Esophagus squamous epithelium (tissue), 5 donors: ENCODE results near the gene PNRC1. TPM values are rescaled to one million over a fixed set of nuclear protein-coding genes. Genes with fewer than 3 reads are reported as not detected.
"Not testable (repeated sequence)": the region's sequence is repeated elsewhere in the genome, so short reads cannot be mapped to it uniquely, and the experiment has no call there.

Experiments
- DNase-seq: peaks from one replicate; lab custom pipeline; 2025; lab: John Stamatoyannopoulos, UW
- H3K27ac ChIP-seq, 4 donors: fragments of 200-600 bp; sonication (generic); one replicate each; pipeline ENCODE4 v1.5.1; 2016 to 2019; ENCODE audit warnings: mild to moderate bottlenecking in 1 of 4
- H3K27me3 ChIP-seq, 4 donors: fragments of 200-600 bp; sonication (generic); 1 replicate in 3 of 4; 2 replicates in 1 of 4; pipeline versions ENCODE4 v1.5.1 to v1.6.0; 2017 to 2021; ENCODE audit warnings: antibody characterized with exemption in 1 of 4
- H3K36me3 ChIP-seq, 3 donors: fragments of 200-600 bp; sonication (generic); one replicate each; pipeline ENCODE4 v1.5.1; 2016 to 2019
- H3K4me1 ChIP-seq, 3 donors: fragments of 200-600 bp; sonication (generic); one replicate each; pipeline ENCODE4 v1.5.1; 2017 to 2019
- H3K4me3 ChIP-seq, 4 donors: fragments of 200-600 bp; sonication (generic); 1 replicate in 3 of 4; 2 replicates in 1 of 4; pipeline ENCODE4 v1.5.1; 2016 to 2019; ENCODE audit warnings: mild to moderate bottlenecking in 2 of 4, moderate library complexity in 1 of 4
- H3K9me3 ChIP-seq, 3 donors: fragments of 200-600 bp; sonication (generic); one replicate each; pipeline ENCODE4 v1.5.1; 2016 to 2019
- POLR2A ChIP-seq, 4 donors: fragments of 450-650 bp; IDR thresholded peaks; one replicate each; pipeline ENCODE4 v1.6.1; 2017; ENCODE audit warnings: antibody characterized with exemption in 4 of 4, mild to moderate bottlenecking in 4 of 4, moderate library complexity in 3 of 4
- WGBS, 2 donors: methylation state at CpG; one replicate each; pipeline ENCODE4 v1.1.5; 2018; 5-methylcytosine and 5-hydroxymethylcytosine counted together
- intact Hi-C: fragments of 100-400 bp; cut with DNase I; formaldehyde crosslinking; loops from one replicate; pipeline ENCODE4 v1.15.0; 2022
- total RNA-seq, 4 donors: library from RNA; depleted of rRNA; stranded (reverse); fragments of >200 nt; gene quantifications; one replicate each; pipeline ENCODE4 v1.1.0, GENCODE V29; 2016
- TF ChIP-seq, protein P1 (sequence below), 6 experiments: fragments of 450-650 bp in 4 of 6; fragments of 200-600 bp in 2 of 6; sonication (generic) in 2 of 6; IDR thresholded peaks; one replicate each; pipeline ENCODE4 v1.5.1; 2016 to 2019; ENCODE audit warnings: antibody characterized with exemption in 6 of 6, mild to moderate bottlenecking in 4 of 6, moderate library complexity in 4 of 6
- donor health status: DM: yes; HTN: yes; CAD: no.

The PNRC1 gene
- total RNA-seq, 4 donors from 2014 or later: 55.0 to 168 (median 85.4) TPM

DNA sequence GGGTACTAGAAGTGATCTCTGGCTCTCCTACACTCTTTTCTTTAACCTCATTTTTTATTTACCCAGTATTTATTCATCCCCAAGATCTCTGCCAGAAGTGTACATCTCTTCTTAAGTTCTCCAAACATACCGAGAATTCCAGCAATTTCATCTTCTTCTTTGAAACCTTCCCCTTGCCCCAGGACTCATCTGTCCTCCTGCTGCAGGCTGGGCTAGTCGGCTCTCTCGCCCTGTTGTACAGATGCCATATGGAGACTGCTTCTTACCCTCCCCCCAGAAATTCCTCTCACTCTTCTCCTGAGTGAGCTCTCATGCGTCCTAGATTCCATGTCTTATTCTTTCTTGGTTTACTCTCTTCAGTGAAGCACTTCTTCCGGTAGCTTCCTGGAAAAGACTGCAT is 21.9 kb upstream of the PNRC1 start:
- no peak for DNase-seq
- Histone ChIP-seq H3K27ac (no peak overlapping the region), H3K4me1 (no peaks in the 10 kb centered on the region), H3K36me3 (no peaks in the 10 kb centered on the region), H3K4me3 (no peak overlapping the region), H3K27me3 (no peaks in the 10 kb centered on the region), H3K9me3 (no peaks in the 10 kb centered on the region)
- 59 to 67% methylated on average over 5 of the region's 5 CpGs for WGBS, 2 donors
- intact Hi-C loops: no loop called here
- TF ChIP-seq, protein P1, sequence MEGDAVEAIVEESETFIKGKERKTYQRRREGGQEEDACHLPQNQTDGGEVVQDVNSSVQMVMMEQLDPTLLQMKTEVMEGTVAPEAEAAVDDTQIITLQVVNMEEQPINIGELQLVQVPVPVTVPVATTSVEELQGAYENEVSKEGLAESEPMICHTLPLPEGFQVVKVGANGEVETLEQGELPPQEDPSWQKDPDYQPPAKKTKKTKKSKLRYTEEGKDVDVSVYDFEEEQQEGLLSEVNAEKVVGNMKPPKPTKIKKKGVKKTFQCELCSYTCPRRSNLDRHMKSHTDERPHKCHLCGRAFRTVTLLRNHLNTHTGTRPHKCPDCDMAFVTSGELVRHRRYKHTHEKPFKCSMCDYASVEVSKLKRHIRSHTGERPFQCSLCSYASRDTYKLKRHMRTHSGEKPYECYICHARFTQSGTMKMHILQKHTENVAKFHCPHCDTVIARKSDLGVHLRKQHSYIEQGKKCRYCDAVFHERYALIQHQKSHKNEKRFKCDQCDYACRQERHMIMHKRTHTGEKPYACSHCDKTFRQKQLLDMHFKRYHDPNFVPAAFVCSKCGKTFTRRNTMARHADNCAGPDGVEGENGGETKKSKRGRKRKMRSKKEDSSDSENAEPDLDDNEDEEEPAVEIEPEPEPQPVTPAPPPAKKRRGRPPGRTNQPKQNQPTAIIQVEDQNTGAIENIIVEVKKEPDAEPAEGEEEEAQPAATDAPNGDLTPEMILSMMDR (IDR thresholded peaks at IDR 0.05): no peak
- TF ChIP-seq POLR2A (IDR thresholded peaks at IDR 0.05): no peak

DNA sequence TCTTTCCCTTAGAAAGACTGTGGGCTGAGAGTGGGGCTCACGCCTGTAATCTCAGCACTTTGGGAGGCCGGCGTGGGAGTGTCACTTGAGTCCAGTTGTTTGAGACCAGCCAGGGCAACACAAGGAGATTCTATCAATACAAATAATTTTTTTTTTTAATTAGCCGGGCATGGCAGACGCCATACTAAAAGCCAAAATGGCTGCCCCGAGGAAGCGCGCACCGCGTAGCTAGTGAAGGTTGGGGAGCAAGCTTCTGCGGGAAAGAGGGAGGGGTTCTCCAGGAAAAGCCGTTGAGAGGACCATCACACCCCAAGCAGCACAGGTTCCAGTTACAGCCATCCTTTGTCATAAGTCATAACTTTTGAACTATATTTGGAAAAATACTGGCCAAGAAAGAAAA is 21.3 kb upstream of the PNRC1 start:
- DNase-seq: no peak
- no peaks in the 10 kb centered on the region for H3K4me1 ChIP-seq
- H3K27ac ChIP-seq: no peak overlapping the region
- H3K27me3 ChIP-seq: no peaks in the 10 kb centered on the region
- intact Hi-C loops: no loop called here
- TF ChIP-seq POLR2A (IDR thresholded peaks at IDR 0.05): no peak
- TF ChIP-seq, protein P1 (IDR thresholded peaks at IDR 0.05): no peak
- H3K36me3 ChIP-seq: no peaks in the 10 kb centered on the region
- no peaks in the 10 kb centered on the region for H3K9me3 ChIP-seq
- no peak overlapping the region for H3K4me3 ChIP-seq
- 93 to 98% methylated on average over 12 of the region's 12 CpGs for WGBS, 2 donors

DNA sequence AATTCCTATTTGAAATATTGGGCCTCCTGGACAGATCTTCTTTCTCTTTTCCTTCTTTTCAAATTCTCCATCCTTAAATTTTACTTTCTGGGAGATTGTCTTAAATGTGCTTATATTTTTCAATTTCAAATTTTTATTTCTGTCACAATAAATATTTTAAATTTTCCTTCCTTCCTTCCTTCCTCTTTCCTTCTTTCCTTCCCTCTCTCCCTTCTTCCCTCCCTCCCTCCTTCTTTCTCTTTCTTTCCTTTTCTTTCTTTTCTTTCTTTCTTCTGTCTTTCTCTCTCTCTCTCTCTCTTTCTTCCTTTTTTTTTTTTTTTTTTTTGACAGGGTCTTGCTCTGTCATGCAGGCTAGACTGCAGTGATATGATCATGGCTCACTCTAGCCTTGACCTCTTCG is 16.7 kb upstream of the PNRC1 start:
- DNase-seq: no peak
- Histone ChIP-seq H3K9me3 (no peaks in the 10 kb centered on the region), H3K27me3 (no peaks in the 10 kb centered on the region), H3K4me3 (no peak overlapping the region), H3K27ac (no peak overlapping the region), H3K36me3 (no peaks in the 10 kb centered on the region), H3K4me1 (peaks cover 0 to 14% (median 4%) of the 10 kb centered on the region in 3 donors)
- TF ChIP-seq POLR2A (IDR thresholded peaks at IDR 0.05): no peak
- TF ChIP-seq, protein P1 (IDR thresholded peaks at IDR 0.05): no peak
- 100% methylated on average over 1 of the region's 1 CpG for WGBS, 2 donors
- intact Hi-C loops: no loop called here

DNA sequence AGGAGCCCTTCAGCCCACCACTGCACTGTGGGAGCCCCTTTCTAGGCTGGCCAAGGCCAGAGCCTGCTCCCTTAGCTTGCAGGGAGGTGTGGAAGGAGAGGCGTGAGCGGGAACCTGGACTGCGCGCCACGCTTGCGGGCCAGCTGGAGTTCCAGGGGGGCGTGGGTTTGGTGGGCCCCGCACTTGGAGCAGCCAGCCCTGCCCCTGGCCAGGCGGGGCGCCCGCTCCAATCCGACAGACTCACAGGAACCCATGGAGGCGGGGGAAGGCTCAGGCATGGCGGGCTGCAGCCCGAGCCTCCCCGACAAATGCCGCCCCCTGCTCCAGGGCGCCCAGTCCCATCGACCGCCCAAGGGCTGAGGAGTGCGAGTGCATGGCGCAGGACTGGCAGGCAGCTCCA is 15.6 kb upstream of the PNRC1 start:
- H3K36me3 ChIP-seq, intact Hi-C loops, H3K27ac ChIP-seq, H3K4me3 ChIP-seq, DNase-seq, H3K9me3 ChIP-seq, H3K27me3 ChIP-seq: not testable (repeated sequence)
- peaks cover 0 to 14% (median 4%) of the 10 kb centered on the region in 3 donors for H3K4me1 ChIP-seq
- 100% methylated on average over 1 of the region's 22 CpGs; no CpG with 5 or more reads in 1 of the 2 donors for WGBS, 2 donors

DNA sequence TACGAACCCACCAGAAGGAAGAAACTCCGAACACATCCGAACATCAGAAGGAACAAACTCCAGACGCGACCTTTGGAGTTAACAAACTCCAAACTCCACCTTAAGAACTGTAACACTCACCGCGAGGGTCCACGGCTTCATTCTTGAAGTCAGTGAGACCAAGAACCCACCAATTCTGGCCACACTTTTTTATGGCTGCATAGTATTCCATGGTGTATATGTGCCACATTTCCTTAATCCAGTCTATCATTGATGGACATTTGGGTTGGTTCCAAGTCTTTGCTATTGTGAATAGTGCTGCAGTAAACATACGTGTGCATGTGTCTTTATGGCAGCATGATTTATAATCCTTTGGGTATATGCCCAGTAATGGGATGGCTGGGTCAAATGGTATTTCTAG is 14.4 kb upstream of the PNRC1 start:
- H3K27ac ChIP-seq, DNase-seq, H3K4me3 ChIP-seq, intact Hi-C loops, H3K36me3 ChIP-seq, H3K27me3 ChIP-seq, H3K9me3 ChIP-seq: not testable (repeated sequence)
- peaks cover 0 to 14% (median 4%) of the 10 kb centered on the region in 3 donors for H3K4me1 ChIP-seq
- WGBS, 2 donors: 87% methylated on average over 8 to 9 of the region's 9 CpGs

DNA sequence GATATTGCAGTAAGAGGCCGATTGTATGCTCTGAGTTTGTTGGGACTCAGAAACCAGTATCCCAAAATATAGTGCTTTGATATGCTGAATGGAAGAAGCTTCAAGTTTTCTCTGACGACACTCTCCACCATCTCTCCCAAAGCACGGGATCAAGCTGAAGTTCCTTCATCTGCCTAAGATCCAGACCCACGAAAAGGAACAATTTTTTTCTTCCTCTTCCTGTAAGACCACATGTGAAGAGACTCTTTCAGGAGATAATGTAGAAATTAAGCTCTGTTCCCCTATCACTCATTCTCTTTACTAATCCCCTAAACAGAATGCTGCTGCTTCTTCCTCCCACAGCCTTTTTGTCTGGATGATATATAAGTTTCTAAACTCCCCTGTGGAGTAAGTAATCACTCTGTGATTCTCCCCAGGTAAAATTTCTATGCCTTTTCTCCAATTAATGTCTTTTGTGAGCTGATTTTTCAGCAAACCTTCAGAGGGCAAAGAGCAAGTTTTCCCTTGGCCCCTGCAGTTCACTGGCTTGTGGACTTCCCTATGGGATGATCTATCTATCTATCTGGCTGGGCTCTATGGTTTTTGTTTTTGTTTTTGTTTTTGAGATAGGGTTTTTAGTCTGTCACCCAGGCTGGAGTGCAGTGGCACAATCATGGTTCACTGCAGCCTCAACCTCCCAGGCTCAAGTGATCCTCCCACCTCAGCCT is 13.5 kb upstream of the PNRC1 start:
- intact Hi-C loops: no loop called here
- DNase-seq: no peak
- 66 to 74% methylated on average over 4 of the region's 4 CpGs for WGBS, 2 donors

More for the DNA sequence above, 13.5 kb upstream of the PNRC1 start:
- Histone ChIP-seq H3K9me3 (no peaks in the 10 kb centered on the region), H3K36me3 (no peaks in the 10 kb centered on the region), H3K27ac (no peak overlapping the region), H3K4me3 (no peak overlapping the region), H3K4me1 (peaks cover 0 to 14% (median 4%) of the 10 kb centered on the region in 3 donors), H3K27me3 (no peaks in the 10 kb centered on the region)
- TF ChIP-seq, protein P1 (IDR thresholded peaks at IDR 0.05): no peak
- no peak for TF ChIP-seq POLR2A (IDR thresholded peaks at IDR 0.05)
